Tibial artery (tissue), 4 donors: ENCODE measurements around the gene NUCKS1.

Experiments
- DNase-seq, 2 donors: peaks; one replicate each; pipeline ENCODE4 v3.0.0-alpha.2; 2019
- H3K27ac ChIP-seq, 2 donors: fragments of 200-600 bp; sonication (generic) in 1 of 2; 1 replicate in 1 of 2; 2 replicates in 1 of 2; pipeline ENCODE4 v1.5.1; 2018 to 2019; ENCODE audit warnings: mild to moderate bottlenecking in 1 of 2
- H3K27me3 ChIP-seq, 2 donors: fragments of 200-600 bp; sonication (generic) in 1 of 2; one replicate each; pipeline versions ENCODE4 v1.5.1 to v1.6.0; 2016 to 2019
- H3K36me3 ChIP-seq, 3 donors: fragments of 200-600 bp; sonication (generic) in 2 of 3; one replicate each; pipeline ENCODE4 v1.5.1; 2016 to 2019; ENCODE audit warnings: mild to moderate bottlenecking in 2 of 3
- H3K4me1 ChIP-seq, 4 donors: fragments of 200-600 bp; sonication (generic) in 2 of 4; 1 replicate in 3 of 4; 2 replicates in 1 of 4; pipeline ENCODE4 v1.5.1; 2016 to 2019
- H3K4me3 ChIP-seq, 2 donors: fragments of 200-600 bp; sonication (generic) in 1 of 2; 1 replicate in 1 of 2; 2 replicates in 1 of 2; pipeline ENCODE4 v1.5.1; 2018 to 2019; ENCODE audit warnings: mild to moderate bottlenecking in 2 of 2
- H3K9me3 ChIP-seq, 3 donors: fragments of 200-600 bp; sonication (generic) in 1 of 3; one replicate each; pipeline ENCODE4 v1.5.1; 2016 to 2019
- intact Hi-C: fragments of 100-400 bp; cut with DNase I; formaldehyde crosslinking; loops from one replicate; pipeline ENCODE4 v1.15.0; 2023; ENCODE audit warnings: low total_unique reads
- TF ChIP-seq, protein P1 (sequence below), 2 experiments: fragments of 200-600 bp in 1 of 2; fragments of 450-650 bp in 1 of 2; IDR thresholded peaks; one replicate each; pipeline ENCODE4 v1.5.1; 2017 to 2019; ENCODE audit warnings: antibody characterized with exemption in 2 of 2, mild to moderate bottlenecking in 1 of 2, moderate library complexity in 1 of 2

NUCKS1 gene

GRCh38 chr1:205676597-205676996, 73.4 kb downstream of the NUCKS1 start:
- intact Hi-C loops: no loop called here
- Histone ChIP-seq H3K9me3 (no peaks in the 10 kb centered on the region), H3K4me1 (peaks cover 5 to 41% (median 17%) of the 10 kb centered on the region in 4 donors), H3K4me3 (no peak overlapping the region), H3K36me3 (no peaks in the 10 kb centered on the region), H3K27ac (no peak overlapping the region), H3K27me3 (no peaks in the 10 kb centered on the region)
- TF ChIP-seq, protein P1, sequence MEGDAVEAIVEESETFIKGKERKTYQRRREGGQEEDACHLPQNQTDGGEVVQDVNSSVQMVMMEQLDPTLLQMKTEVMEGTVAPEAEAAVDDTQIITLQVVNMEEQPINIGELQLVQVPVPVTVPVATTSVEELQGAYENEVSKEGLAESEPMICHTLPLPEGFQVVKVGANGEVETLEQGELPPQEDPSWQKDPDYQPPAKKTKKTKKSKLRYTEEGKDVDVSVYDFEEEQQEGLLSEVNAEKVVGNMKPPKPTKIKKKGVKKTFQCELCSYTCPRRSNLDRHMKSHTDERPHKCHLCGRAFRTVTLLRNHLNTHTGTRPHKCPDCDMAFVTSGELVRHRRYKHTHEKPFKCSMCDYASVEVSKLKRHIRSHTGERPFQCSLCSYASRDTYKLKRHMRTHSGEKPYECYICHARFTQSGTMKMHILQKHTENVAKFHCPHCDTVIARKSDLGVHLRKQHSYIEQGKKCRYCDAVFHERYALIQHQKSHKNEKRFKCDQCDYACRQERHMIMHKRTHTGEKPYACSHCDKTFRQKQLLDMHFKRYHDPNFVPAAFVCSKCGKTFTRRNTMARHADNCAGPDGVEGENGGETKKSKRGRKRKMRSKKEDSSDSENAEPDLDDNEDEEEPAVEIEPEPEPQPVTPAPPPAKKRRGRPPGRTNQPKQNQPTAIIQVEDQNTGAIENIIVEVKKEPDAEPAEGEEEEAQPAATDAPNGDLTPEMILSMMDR (IDR thresholded peaks at IDR 0.05): no peak
- DNase-seq: no peak

DNA sequence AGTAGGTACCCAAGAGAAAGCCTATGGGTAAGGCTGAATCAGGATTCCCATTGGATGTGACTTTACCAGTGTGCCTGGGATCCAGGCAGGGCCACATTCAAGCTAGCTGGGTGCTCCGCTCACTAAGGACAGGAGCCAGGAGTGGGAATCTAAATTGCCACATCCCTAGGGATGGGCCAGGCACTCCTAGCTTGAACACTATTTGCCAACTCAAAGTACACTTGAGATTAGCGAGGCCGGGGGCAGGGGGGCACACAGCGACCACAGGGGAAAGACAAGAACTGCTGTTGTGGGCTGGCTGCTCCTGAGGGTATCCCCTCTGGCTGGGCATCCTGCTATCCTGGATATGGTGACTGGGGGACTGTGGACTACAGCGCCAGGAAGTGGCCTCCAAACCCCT, 74.0 kb downstream of the NUCKS1 start:
- H3K9me3 ChIP-seq: no peaks in the 10 kb centered on the region
- no peak for DNase-seq
- no peak overlapping the region for H3K27ac ChIP-seq
- peaks cover 5 to 41% (median 17%) of the 10 kb centered on the region in 4 donors for H3K4me1 ChIP-seq
- H3K4me3 ChIP-seq: no peak overlapping the region
- TF ChIP-seq, protein P1 (IDR thresholded peaks at IDR 0.05): no peak
- intact Hi-C loops: no loop called here
- H3K27me3 ChIP-seq: no peaks in the 10 kb centered on the region
- no peaks in the 10 kb centered on the region for H3K36me3 ChIP-seq

- intact Hi-C loops: no loop called here
- H3K4me1 ChIP-seq: peaks cover 5 to 35% (median 16%) of the 10 kb centered on the region in 4 donors
- H3K36me3 ChIP-seq: no peaks in the 10 kb centered on the region
- no peaks in the 10 kb centered on the region for H3K9me3 ChIP-seq
- TF ChIP-seq, protein P1 (IDR thresholded peaks at IDR 0.05): no peak
- H3K4me3 ChIP-seq: no peak overlapping the region
- no peak overlapping the region for H3K27ac ChIP-seq
- DNase-seq: no peak
- no peaks in the 10 kb centered on the region for H3K27me3 ChIP-seq
Measured at GRCh38 chr1:205675247-205675646, 74.7 kb downstream of the NUCKS1 start.

DNA sequence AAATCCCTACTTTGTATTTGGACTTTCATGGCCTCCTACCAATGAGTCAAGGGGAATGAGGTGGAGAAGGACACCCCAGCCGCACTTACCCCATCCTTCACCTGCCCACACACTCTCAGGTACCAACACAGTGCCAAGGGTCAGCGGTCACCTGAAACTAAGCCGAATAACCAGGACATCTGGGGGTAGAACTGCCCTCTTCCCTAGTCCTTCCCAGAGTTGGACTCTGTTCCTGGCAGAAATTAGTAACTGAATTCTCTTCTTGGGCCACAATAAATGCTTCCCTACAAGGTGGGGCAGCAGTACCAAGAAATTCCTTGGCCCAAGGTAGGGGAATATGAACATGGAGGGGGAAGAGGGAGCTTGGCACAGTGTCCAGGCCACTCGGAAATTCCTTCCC, 77.0 kb downstream of the NUCKS1 start:
- peaks cover 0 to 3% of the 10 kb centered on the region in 2 donors for H3K27me3 ChIP-seq
- TF ChIP-seq, protein P1 (IDR thresholded peaks at IDR 0.05): no peak
- no peaks in the 10 kb centered on the region for H3K36me3 ChIP-seq
- peak overlapping the region in 1 of 2 donors; percentile 36 for H3K27ac ChIP-seq
- no peak for DNase-seq
- H3K4me3 ChIP-seq: no peak overlapping the region
- no peaks in the 10 kb centered on the region for H3K9me3 ChIP-seq
- intact Hi-C loops: no loop called here
- peaks cover 0 to 31% (median 6%) of the 10 kb centered on the region in 4 donors for H3K4me1 ChIP-seq

DNA sequence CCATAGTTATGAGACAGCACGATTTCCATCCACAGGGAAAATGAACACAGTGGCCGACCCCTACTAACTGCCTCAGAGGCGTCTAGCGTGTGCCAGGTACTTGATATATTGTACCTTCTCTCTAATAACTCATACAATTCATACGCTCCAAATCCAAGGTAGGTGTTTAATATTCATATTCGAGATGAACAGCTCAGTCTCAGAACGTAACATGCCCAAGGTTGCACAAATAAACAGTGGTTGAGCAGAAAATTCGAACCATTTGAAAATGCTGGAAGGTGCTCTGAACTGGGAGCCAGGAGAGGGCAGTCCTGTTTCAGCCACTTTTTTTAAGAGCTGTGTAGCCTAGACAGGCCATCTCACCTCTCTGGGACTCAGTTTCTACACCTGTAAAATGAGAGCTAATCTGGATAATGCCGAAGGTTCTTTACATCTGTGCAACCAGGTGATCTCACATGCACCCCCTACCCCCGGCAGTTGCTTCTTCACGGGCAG, 77.5 kb downstream of the NUCKS1 start:
- Histone ChIP-seq H3K27ac (peak overlapping the region in 1 of 2 donors; percentile 36), H3K4me1 (peaks cover 0 to 30% (median 7%) of the 10 kb centered on the region in 4 donors), H3K9me3 (no peaks in the 10 kb centered on the region), H3K27me3 (peaks cover 0 to 3% of the 10 kb centered on the region in 2 donors), H3K36me3 (no peaks in the 10 kb centered on the region), H3K4me3 (no peak overlapping the region)
- TF ChIP-seq, protein P1 (IDR thresholded peaks at IDR 0.05): no peak
- intact Hi-C loops: no loop called here
- DNase-seq: no peak
